RPMI7951 (cell line): ENCODE measurements around the gene ARIH1. TPM values are rescaled to one million over a fixed set of nuclear protein-coding genes. Genes with fewer than 3 reads are reported as not detected.

Source experiments
- total RNA-seq: library from RNA; depleted of rRNA; stranded (reverse); fragments of >200 nt; shearing (Covaris generic); gene quantifications from 2 replicates; pipeline ENCODE4 v1.2.3, GENCODE V29; 2014; rRNA removed

The ARIH1 gene
- total RNA-seq, 1 experiment from 2014 or later, result 29.6 TPM

Other genes with a start within 250 kb of the ARIH1 start
- gene PKM, start 243.1 kb upstream of the ARIH1 start, total RNA-seq, result 2,644 and 2,870 TPM in 2 replicates
- gene PARP6, start 201.8 kb upstream of the ARIH1 start, total RNA-seq, result 19.5 and 28.8 TPM in 2 replicates
- not detected in 2 replicates for gene CELF6, start 154.2 kb upstream of the ARIH1 start, total RNA-seq
- 89.2 and 128 TPM in 2 replicates for gene HEXA, start 98.3 kb upstream of the ARIH1 start, total RNA-seq
- gene TMEM202, start 76.0 kb upstream of the ARIH1 start, total RNA-seq, result not detected in 2 replicates
- not detected in 2 replicates for gene GOLGA6B, start 180.4 kb downstream of the ARIH1 start, total RNA-seq
- gene HIGD2B, start 211.9 kb downstream of the ARIH1 start, total RNA-seq, result not detected in 2 replicates
- 24.4 and 26.7 TPM in 2 replicates for gene BBS4, start 211.9 kb downstream of the ARIH1 start, total RNA-seq